Measurements from ENCODE around the gene PAM. TPM values are rescaled to one million over a fixed set of nuclear protein-coding genes. Genes with fewer than 3 reads are reported as not detected.

Gene PAM
- total and polyA plus RNA-seq, 3 experiments from 2014 or later: 58.7 to 65.0 (median 59.8) TPM

DNA sequence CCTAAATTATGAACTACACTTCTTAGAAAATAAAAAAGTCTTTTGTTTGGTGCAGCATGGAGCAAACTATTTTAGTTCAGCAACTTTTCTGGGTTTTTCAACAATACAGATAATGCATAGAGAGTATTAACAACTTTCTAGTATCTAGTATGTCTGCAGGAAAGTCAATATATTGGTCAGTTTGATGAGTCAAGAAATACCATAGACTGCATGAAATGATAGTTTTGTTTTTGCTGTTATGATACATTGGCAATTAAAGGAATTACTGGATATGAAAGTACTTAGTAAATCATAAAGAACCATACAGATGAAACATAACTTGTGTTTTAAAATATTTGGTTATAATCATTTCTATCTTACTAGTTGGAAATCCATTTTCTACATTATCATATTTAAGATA, 191.3 kb downstream of the PAM start:
- no peaks in the 10 kb centered on the region for H3K9me3 Mint-ChIP-seq
- H3K27me3 Mint-ChIP-seq: no peaks in the 10 kb centered on the region
- Histone ChIP-seq H3K27me3 (ENCODE audit: insufficient read depth, low read length, poor library complexity, severe bottlenecking) (no peaks in the 10 kb centered on the region), H3K36me3 (ENCODE audit: insufficient read depth, low read length) (no peaks in the 10 kb centered on the region), H3K27ac (ENCODE audit: low read depth, low read length) (no peak overlapping the region), H3K4me3 (ENCODE audit: low read length) (no peak overlapping the region), H3K9me3 (ENCODE audit: low read length) (no peaks in the 10 kb centered on the region), H3K4me1 (ENCODE audit: insufficient read depth, low read length) (no peaks in the 10 kb centered on the region)
- peak overlapping the region in 1 of 8 donors; percentile 38 for H3K27ac Mint-ChIP-seq
- ChIA-PET POLR2A (no interaction called here), CTCF (no interaction called here)
- no peaks in the 10 kb centered on the region for H3K4me1 Mint-ChIP-seq
- no peak overlapping the region for H3K4me3 Mint-ChIP-seq
- no peak for DNase-seq
- H3K36me3 Mint-ChIP-seq: peaks cover 22 to 40% (median 28%) of the 10 kb centered on the region in 3 donors

DNA sequence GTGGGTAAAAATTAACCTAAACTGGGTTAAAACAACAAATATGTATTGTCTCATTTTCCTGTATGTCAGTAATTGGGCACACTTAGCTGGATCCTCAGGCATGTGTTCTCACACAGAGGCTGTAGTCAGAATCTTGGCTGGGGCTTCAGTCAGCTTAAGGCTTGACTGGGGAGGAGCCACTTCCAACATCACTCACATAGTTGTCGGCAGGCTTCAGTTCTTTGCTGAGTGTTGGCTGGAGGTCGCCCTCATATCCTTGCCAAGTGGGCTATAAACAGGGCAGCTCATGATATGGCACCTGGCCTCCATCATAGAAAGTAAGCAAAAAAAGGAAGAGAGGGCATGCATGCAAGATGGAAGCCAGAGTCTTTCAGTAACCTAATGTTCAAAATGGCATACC, 191.9 kb downstream of the PAM start:
- Mint-ChIP-seq H3K27ac (peak overlapping the region in 1 of 8 donors; percentile 21), H3K9me3 (no peaks in the 10 kb centered on the region), H3K27me3 (no peaks in the 10 kb centered on the region), H3K4me1 (no peaks in the 10 kb centered on the region), H3K36me3 (peaks cover 24 to 45% (median 31%) of the 10 kb centered on the region in 3 donors), H3K4me3 (no peak overlapping the region)
- ChIA-PET POLR2A (no interaction called here), CTCF (no interaction called here)
- H3K9me3 ChIP-seq (ENCODE audit: low read length): no peaks in the 10 kb centered on the region
- H3K4me3 ChIP-seq (ENCODE audit: low read length): no peak overlapping the region
- no peak overlapping the region for H3K27ac ChIP-seq (ENCODE audit: low read depth, low read length)
- DNase-seq: no peak
- H3K4me1 ChIP-seq (ENCODE audit: insufficient read depth, low read length): no peaks in the 10 kb centered on the region
- H3K27me3 ChIP-seq (ENCODE audit: insufficient read depth, low read length, poor library complexity, severe bottlenecking): no peaks in the 10 kb centered on the region
- H3K36me3 ChIP-seq (ENCODE audit: insufficient read depth, low read length): no peaks in the 10 kb centered on the region

DNA sequence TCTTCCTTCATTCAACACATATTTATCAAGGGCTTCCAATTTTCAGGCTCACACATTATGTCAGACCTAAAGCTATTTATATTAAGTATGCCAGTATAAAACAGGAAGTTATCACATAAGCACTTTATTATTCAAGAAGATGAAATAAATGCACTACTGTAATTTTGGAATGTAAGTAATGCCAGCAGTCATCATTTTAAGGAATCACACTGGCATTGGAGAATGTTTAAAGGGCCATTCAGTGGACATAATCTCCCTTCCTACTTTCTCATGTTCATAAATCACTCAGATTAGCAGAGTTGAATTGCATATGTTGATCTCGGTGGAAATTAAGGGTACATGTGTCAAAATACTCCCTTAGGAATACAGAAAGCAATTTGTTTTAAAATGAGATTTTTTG, 200.4 kb downstream of the PAM start:
- Histone ChIP-seq H3K36me3 (ENCODE audit: insufficient read depth, low read length) (no peaks in the 10 kb centered on the region), H3K4me3 (ENCODE audit: low read length) (no peak overlapping the region), H3K4me1 (ENCODE audit: insufficient read depth, low read length) (no peaks in the 10 kb centered on the region), H3K27ac (ENCODE audit: low read depth, low read length) (no peak overlapping the region), H3K27me3 (ENCODE audit: insufficient read depth, low read length, poor library complexity, severe bottlenecking) (no peaks in the 10 kb centered on the region), H3K9me3 (ENCODE audit: low read length) (no peaks in the 10 kb centered on the region)
- no peak overlapping the region for H3K4me3 Mint-ChIP-seq
- no peaks in the 10 kb centered on the region for H3K27me3 Mint-ChIP-seq
- H3K4me1 Mint-ChIP-seq: no peaks in the 10 kb centered on the region
- H3K36me3 Mint-ChIP-seq: peaks cover 17 to 44% (median 23%) of the 10 kb centered on the region in 3 donors
- no peak for DNase-seq
- ChIA-PET POLR2A (no interaction called here), CTCF (interaction anchor here (1.0 kb wide), 1 partner anchor 14 kb away, joined by 3 read pairs; no protein-coding TSS in a partner anchor)
- H3K9me3 Mint-ChIP-seq: no peaks in the 10 kb centered on the region
- peak overlapping the region in 1 of 8 donors; percentile 13 for H3K27ac Mint-ChIP-seq

DNA sequence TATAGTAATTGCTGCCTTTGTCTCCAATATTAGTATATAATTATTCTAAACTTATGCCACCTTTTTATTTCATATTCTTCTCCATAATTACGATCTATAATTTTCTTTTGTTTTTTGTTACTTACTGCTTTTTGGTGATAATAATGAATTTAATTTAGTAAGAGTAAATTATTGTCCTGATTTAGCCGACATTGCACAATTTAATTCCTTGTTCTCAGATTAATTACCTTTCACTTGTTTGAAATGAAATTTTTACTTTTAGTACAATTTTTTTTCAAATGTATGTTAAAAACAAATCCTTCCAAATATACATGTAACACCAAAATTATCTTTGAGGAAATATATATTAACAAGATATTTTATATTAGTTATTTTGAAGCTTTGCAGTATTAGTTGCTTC, 201.5 kb downstream of the PAM start:
- CTCF ChIA-PET: interaction anchor here (1.0 to 1.1 kb wide), 2 partner anchors 12 to 14 kb away, joined by 3 to 4 read pairs; no protein-coding TSS in a partner anchor
- Mint-ChIP-seq H3K4me1 (no peaks in the 10 kb centered on the region), H3K36me3 (peaks cover 13 to 39% (median 17%) of the 10 kb centered on the region in 3 donors), H3K27me3 (no peaks in the 10 kb centered on the region), H3K27ac (no peak overlapping the region), H3K9me3 (no peaks in the 10 kb centered on the region), H3K4me3 (no peak overlapping the region)
- POLR2A ChIA-PET: no interaction called here
- Histone ChIP-seq H3K9me3 (ENCODE audit: low read length) (no peaks in the 10 kb centered on the region), H3K27ac (ENCODE audit: low read depth, low read length) (no peak overlapping the region), H3K4me1 (ENCODE audit: insufficient read depth, low read length) (no peaks in the 10 kb centered on the region), H3K36me3 (ENCODE audit: insufficient read depth, low read length) (no peaks in the 10 kb centered on the region), H3K4me3 (ENCODE audit: low read length) (no peak overlapping the region), H3K27me3 (ENCODE audit: insufficient read depth, low read length, poor library complexity, severe bottlenecking) (no peaks in the 10 kb centered on the region)
- DNase-seq: no peak

DNA sequence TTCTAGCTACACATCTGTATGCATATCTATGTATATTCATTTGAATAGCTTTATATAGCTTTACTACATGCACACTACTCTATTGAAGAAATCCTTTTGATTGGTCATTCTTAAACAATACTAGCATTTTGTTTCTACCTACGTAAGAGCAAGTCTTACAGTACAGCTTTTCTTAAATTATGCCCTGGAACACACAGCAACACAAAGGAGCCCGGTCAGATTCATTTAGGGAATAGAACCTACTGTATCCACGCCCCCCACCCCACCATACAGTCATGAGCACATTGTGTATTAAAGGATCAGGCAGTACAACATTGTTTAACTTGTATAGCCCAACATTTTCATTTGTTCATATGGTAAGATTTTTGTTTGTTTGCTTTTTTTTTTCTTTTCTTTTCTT, 202.0 kb downstream of the PAM start:
- H3K9me3 Mint-ChIP-seq: no peaks in the 10 kb centered on the region
- H3K4me3 ChIP-seq (ENCODE audit: low read length): no peak overlapping the region
- H3K27ac Mint-ChIP-seq: no peak overlapping the region
- peaks cover 10 to 39% (median 13%) of the 10 kb centered on the region in 3 donors for H3K36me3 Mint-ChIP-seq
- POLR2A ChIA-PET: no interaction called here
- no peak for DNase-seq
- no peaks in the 10 kb centered on the region for H3K4me1 Mint-ChIP-seq
- no peaks in the 10 kb centered on the region for H3K9me3 ChIP-seq (ENCODE audit: low read length)
- no peaks in the 10 kb centered on the region for H3K4me1 ChIP-seq (ENCODE audit: insufficient read depth, low read length)
- no peaks in the 10 kb centered on the region for H3K36me3 ChIP-seq (ENCODE audit: insufficient read depth, low read length)
- H3K27me3 Mint-ChIP-seq: no peaks in the 10 kb centered on the region
- no peak overlapping the region for H3K4me3 Mint-ChIP-seq
- CTCF ChIA-PET: no interaction called here
- H3K27me3 ChIP-seq (ENCODE audit: insufficient read depth, low read length, poor library complexity, severe bottlenecking): no peaks in the 10 kb centered on the region
- H3K27ac ChIP-seq (ENCODE audit: low read depth, low read length): no peak overlapping the region

DNA sequence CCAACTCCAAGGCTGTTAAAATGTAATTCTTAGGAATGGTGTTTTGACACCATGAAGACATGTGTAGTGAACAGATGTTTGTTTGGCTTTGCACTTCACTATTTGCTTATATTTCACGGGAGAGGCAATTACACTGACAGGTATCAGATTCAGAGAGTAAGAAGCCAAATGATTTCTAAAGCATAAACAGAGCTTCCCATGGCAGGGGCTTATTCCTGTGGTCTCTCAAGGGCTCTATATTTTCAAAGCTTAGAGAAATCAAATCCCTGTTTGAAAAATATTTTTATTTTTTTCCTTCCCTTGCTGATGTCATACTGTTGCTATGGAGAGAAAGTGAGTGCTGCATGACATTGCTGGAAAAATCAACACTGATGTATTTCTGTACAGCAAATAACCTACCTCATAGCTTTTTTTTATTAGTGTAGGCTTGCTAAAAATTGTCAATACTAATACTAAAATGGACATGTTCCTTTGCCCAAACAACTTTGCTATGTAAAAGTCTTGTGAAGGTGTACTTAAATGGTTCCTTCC, 203.4 kb downstream of the PAM start:
- no peaks in the 10 kb centered on the region for H3K27me3 ChIP-seq (ENCODE audit: insufficient read depth, low read length, poor library complexity, severe bottlenecking)

DNA sequence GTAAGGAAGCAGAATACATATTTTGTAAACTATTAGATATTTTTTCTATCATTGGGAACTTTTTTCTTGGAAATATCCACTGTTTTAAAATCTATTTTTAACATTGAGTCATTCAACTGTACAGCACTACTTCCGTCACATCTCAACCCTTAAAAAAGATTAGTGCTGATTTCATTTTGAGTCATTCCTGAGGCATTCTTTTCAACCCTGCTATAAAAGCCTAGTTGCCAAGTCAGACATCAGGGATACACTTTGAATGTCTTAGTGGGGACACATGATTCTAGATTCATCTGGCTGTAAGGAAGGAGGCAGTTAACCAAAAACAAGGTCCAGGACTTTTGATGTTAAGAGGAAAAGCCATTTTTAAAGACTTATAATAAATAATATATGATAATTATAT, 203.9 kb downstream of the PAM start:
- CTCF ChIA-PET: no interaction called here

More for the DNA sequence above, 203.4 kb downstream of the PAM start:
- Histone ChIP-seq H3K36me3 (ENCODE audit: insufficient read depth, low read length) (no peaks in the 10 kb centered on the region), H3K4me3 (ENCODE audit: low read length) (no peak overlapping the region), H3K27ac (ENCODE audit: low read depth, low read length) (no peak overlapping the region), H3K4me1 (ENCODE audit: insufficient read depth, low read length) (no peaks in the 10 kb centered on the region), H3K9me3 (ENCODE audit: low read length) (no peaks in the 10 kb centered on the region)
- DNase-seq: no peak
- Mint-ChIP-seq H3K4me3 (no peak overlapping the region), H3K9me3 (no peaks in the 10 kb centered on the region), H3K36me3 (peaks cover 4 to 33% (median 7%) of the 10 kb centered on the region in 3 donors), H3K27me3 (no peaks in the 10 kb centered on the region), H3K27ac (no peak overlapping the region), H3K4me1 (peaks cover under 1 to 7% (median 2%) of the 10 kb centered on the region in 3 donors)
- ChIA-PET CTCF (no interaction called here), POLR2A (no interaction called here)

DNA sequence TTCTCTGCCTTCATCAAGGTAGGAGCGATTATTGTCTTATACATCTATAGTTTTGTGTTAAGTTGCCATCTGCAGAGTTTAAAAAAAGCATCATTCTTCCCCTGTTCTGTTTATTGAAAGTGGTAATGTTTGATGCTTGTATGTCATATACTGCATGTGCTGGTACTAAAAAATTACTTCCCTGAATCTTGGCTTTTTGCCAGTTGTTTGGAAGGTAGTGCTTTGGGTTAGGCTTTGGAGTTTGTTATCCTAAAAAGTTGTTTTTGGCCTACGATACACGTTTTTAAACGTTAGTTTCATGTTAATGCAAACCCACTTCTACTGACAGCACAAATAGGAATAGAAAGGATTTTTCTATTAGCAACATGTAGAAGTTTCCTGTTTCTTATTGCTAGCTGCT, 206.6 kb downstream of the PAM start:
- no peaks in the 10 kb centered on the region for H3K36me3 ChIP-seq (ENCODE audit: insufficient read depth, low read length)
- H3K9me3 ChIP-seq (ENCODE audit: low read length): no peaks in the 10 kb centered on the region
- H3K27ac Mint-ChIP-seq: no peak overlapping the region
- CTCF ChIA-PET: no interaction called here
- H3K4me3 ChIP-seq (ENCODE audit: low read length): no peak overlapping the region
- H3K27ac ChIP-seq (ENCODE audit: low read depth, low read length): no peak overlapping the region
- H3K27me3 Mint-ChIP-seq: no peaks in the 10 kb centered on the region
- no peaks in the 10 kb centered on the region for H3K9me3 Mint-ChIP-seq
- DNase-seq: no peak
- no peaks in the 10 kb centered on the region for H3K27me3 ChIP-seq (ENCODE audit: insufficient read depth, low read length, poor library complexity, severe bottlenecking)
- H3K4me3 Mint-ChIP-seq: no peak overlapping the region
- POLR2A ChIA-PET: no interaction called here
- H3K36me3 Mint-ChIP-seq: peaks cover 4 to 34% (median 11%) of the 10 kb centered on the region in 3 donors
- peaks cover 5 to 7% (median 5%) of the 10 kb centered on the region in 3 donors for H3K4me1 Mint-ChIP-seq
- no peaks in the 10 kb centered on the region for H3K4me1 ChIP-seq (ENCODE audit: insufficient read depth, low read length)

More for the DNA sequence above, 203.9 kb downstream of the PAM start:
- no peaks in the 10 kb centered on the region for H3K36me3 ChIP-seq (ENCODE audit: insufficient read depth, low read length)
- POLR2A ChIA-PET: no interaction called here
- Mint-ChIP-seq H3K27ac (no peak overlapping the region), H3K36me3 (peaks cover 4 to 33% (median 7%) of the 10 kb centered on the region in 3 donors), H3K27me3 (no peaks in the 10 kb centered on the region), H3K4me3 (no peak overlapping the region), H3K4me1 (peaks cover 5 to 7% (median 5%) of the 10 kb centered on the region in 3 donors), H3K9me3 (no peaks in the 10 kb centered on the region)
- no peak overlapping the region for H3K27ac ChIP-seq (ENCODE audit: low read depth, low read length)
- no peaks in the 10 kb centered on the region for H3K4me1 ChIP-seq (ENCODE audit: insufficient read depth, low read length)
- no peaks in the 10 kb centered on the region for H3K27me3 ChIP-seq (ENCODE audit: insufficient read depth, low read length, poor library complexity, severe bottlenecking)
- H3K9me3 ChIP-seq (ENCODE audit: low read length): no peaks in the 10 kb centered on the region
- DNase-seq: no peak
- no peak overlapping the region for H3K4me3 ChIP-seq (ENCODE audit: low read length)

All from CD8-positive, alpha-beta memory T cell (primary cell).